CD14-positive monocyte (primary cell): ENCODE data around the gene GPANK1. TPM values are rescaled to one million over a fixed set of nuclear protein-coding genes. Genes with fewer than 3 reads are reported as not detected.

Experiments used
- DNase-seq, 3 donors: peaks; one replicate each; pipeline ENCODE4 v3.0.0-alpha.2; 2011 to 2022
- H2AFZ ChIP-seq: 2 replicates; pipeline ENCODE4 v1.6.0; 2012; ENCODE audit warnings: mild to moderate bottlenecking, low read depth, low read length, inconsistent platforms; ENCODE audit not compliant: insufficient read depth, poor library complexity, severe bottlenecking
- H3K27ac ChIP-seq, 2 donors: 1 replicate in 1 of 2; 2 replicates in 1 of 2; pipeline ENCODE4 v1.5.1; 2012 to 2013; ENCODE audit warnings: low read length in 2 of 2, control low read depth in 1 of 2, inconsistent platforms in 1 of 2, low read depth in 1 of 2, mild to moderate bottlenecking in 1 of 2
- H3K27me3 ChIP-seq, 2 donors: one replicate each; pipeline versions ENCODE4 v1.6.0 to v1.6.1; 2011 to 2013; ENCODE audit warnings: low read length in 2 of 2; ENCODE audit not compliant: control insufficient read depth in 2 of 2, insufficient read depth in 2 of 2
- H3K36me3 ChIP-seq, 2 donors: replicated peaks in 1 of 2; 1 replicate in 1 of 2; 2 replicates in 1 of 2; pipeline versions ENCODE4 v1.5.1 to v1.6.1; 2012 to 2013; ENCODE audit warnings: low read length in 2 of 2, control low read depth in 1 of 2, inconsistent platforms in 1 of 2, mild to moderate bottlenecking in 1 of 2; ENCODE audit not compliant: insufficient read depth in 2 of 2, control insufficient read depth in 1 of 2
- H3K4me1 ChIP-seq, 2 donors: 1 replicate in 1 of 2; 2 replicates in 1 of 2; pipeline versions ENCODE4 v1.5.1 to v1.6.1; 2012 to 2013; ENCODE audit warnings: low read length in 2 of 2, control low read depth in 1 of 2, inconsistent platforms in 1 of 2, mild to moderate bottlenecking in 1 of 2, moderate library complexity in 1 of 2; ENCODE audit not compliant: insufficient read depth in 2 of 2, control insufficient read depth in 1 of 2
- H3K4me2 ChIP-seq: replicated peaks from 2 replicates; pipeline ENCODE3; 2012; ENCODE audit warnings: low read length, moderate library complexity, mild to moderate bottlenecking; ENCODE audit not compliant: poor library complexity, severe bottlenecking; ENCODE audit errors: extremely low read depth
- H3K4me3 ChIP-seq, 3 experiments: fragments of 200-600 bp in 1 of 3; sonication (generic) in 1 of 3; replicated peaks in 1 of 3; 1 replicate in 2 of 3; 2 replicates in 1 of 3; pipeline ENCODE4 v1.5.1; 2011 to 2013; ENCODE audit warnings: low read length in 3 of 3, mild to moderate bottlenecking in 3 of 3, control low read depth in 2 of 3, low read depth in 2 of 3, inconsistent platforms in 1 of 3, moderate library complexity in 1 of 3
- H3K79me2 ChIP-seq: 2 replicates; pipeline ENCODE4 v1.6.0; 2012; ENCODE audit warnings: mild to moderate bottlenecking, control low read depth, inconsistent platforms, low read length, moderate library complexity; ENCODE audit not compliant: insufficient read depth
- H3K9ac ChIP-seq: 2 replicates; pipeline ENCODE4 v1.6.0; 2017; ENCODE audit warnings: low read length, mild to moderate bottlenecking; ENCODE audit not compliant: insufficient read depth, poor library complexity, severe bottlenecking
- H3K9me3 ChIP-seq, 2 donors: replicated peaks in 1 of 2; 1 replicate in 1 of 2; 2 replicates in 1 of 2; pipeline versions ENCODE4 v1.5.1 to v1.6.1; 2012 to 2013; ENCODE audit warnings: low read length in 2 of 2, control low read depth in 1 of 2; ENCODE audit not compliant: control insufficient read depth in 1 of 2, insufficient read depth in 1 of 2
- H4K20me1 ChIP-seq: 2 replicates; pipeline ENCODE4 v1.6.0; 2012; ENCODE audit warnings: mild to moderate bottlenecking, low read length, control low read depth, moderate library complexity; ENCODE audit not compliant: insufficient read depth
- H3K27ac Mint-ChIP-seq, 7 donors: one replicate each; pipeline ENCODE4 v1.8.0; 2020; ENCODE audit warnings: mild to moderate bottlenecking in 7 of 7, mixed read lengths in 7 of 7, moderate library complexity in 6 of 7, inconsistent platforms in 2 of 7
- H3K27me3 Mint-ChIP-seq, 3 donors: one replicate each; pipeline ENCODE4 v1.8.0; 2021 to 2022; ENCODE audit warnings: low read depth in 3 of 3, mild to moderate bottlenecking in 3 of 3, mixed read lengths in 3 of 3, moderate library complexity in 3 of 3, inconsistent platforms in 1 of 3
- H3K36me3 Mint-ChIP-seq, 2 donors: one replicate each; pipeline ENCODE4 v1.8.0; 2020; ENCODE audit warnings: mixed read lengths in 2 of 2, inconsistent platforms in 1 of 2, mild to moderate bottlenecking in 1 of 2
- H3K4me1 Mint-ChIP-seq: one replicate; pipeline ENCODE4 v1.8.0; 2020; ENCODE audit warnings: mild to moderate bottlenecking, mixed read lengths
- H3K4me3 Mint-ChIP-seq, 2 donors: one replicate each; pipeline ENCODE4 v1.8.0; 2020; ENCODE audit warnings: mild to moderate bottlenecking in 2 of 2, mixed read lengths in 2 of 2, moderate library complexity in 1 of 2
- H3K9me3 Mint-ChIP-seq, 7 donors: one replicate each; pipeline ENCODE4 v1.8.0; 2020 to 2022; ENCODE audit warnings: mixed read lengths in 7 of 7, mild to moderate bottlenecking in 6 of 7, moderate library complexity in 6 of 7, inconsistent platforms in 2 of 7
- WGBS: methylation state at CpG from one replicate; pipeline ENCODE4 v1.1.5; 2013; ENCODE audit warnings: missing lambda C conversion rate; ENCODE audit not compliant: insufficient coverage; 5-methylcytosine and 5-hydroxymethylcytosine counted together
- intact Hi-C, 2 donors: fragments of 100-400 bp; cut with micrococcal nuclease; formaldehyde crosslinking; loops; one replicate each; pipeline versions ENCODE4 v1.15.0 to v1.15.1; 2023
- polyA plus RNA-seq, 3 donors: library from polyadenylated mRNA; depleted of rRNA in 1 of 3; unstranded in 2 of 3; stranded (reverse) in 1 of 3; fragments of 300-500 nt in 2 of 3; fragments of >200 nt in 1 of 3; fragmentation: Illumina TruSeq in 2 of 3; gene quantifications; 1 replicate in 2 of 3; 2 replicates in 1 of 3; pipeline ENCODE4 v1.2.3, GENCODE V29; 2012 to 2021
- TF ChIP-seq, protein P1 (sequence below): fragments of 200-600 bp; IDR thresholded peaks from one replicate; pipeline ENCODE4 v1.8.0; 2022; ENCODE audit warnings: antibody characterized with exemption, mild to moderate bottlenecking

GPANK1 gene
- polyA plus RNA-seq, 3 donors: 10.8 to 13.9 (median 12.0) TPM

DNA sequence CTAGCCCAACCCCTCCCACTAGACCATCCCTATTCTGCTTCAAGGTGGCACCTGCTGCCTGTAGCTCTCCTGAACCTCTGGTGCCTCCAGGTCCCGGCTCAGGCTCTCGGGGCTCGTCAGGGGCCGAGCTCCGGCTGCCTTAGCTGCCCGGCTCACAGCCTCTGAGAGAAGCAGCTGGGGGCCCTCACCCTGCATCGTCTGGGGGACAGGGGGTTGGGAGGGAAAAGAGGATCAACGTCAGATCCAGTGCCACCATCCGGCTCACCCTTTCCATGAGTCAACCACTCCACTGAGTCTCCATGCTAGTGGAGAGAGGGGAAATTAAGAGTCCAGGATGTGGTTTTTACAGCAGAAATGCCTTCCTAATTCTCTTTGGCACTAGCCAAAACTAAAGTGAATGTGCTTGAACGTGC, 25.3 kb downstream of the GPANK1 start:
- Histone ChIP-seq H3K79me2 (peaks cover 5% of the 10 kb centered on the region), H3K4me2 (no peak overlapping the region), H3K9ac (no peak overlapping the region), H3K4me3 (no peak overlapping the region), H4K20me1 (peaks cover 90% of the 10 kb centered on the region), H2AFZ (no peak overlapping the region), H3K27ac (peak overlapping the region in 1 of 2 donors; percentile 7), H3K27me3 (no peaks in the 10 kb centered on the region), H3K36me3 (peaks cover 94 to 99% of the 10 kb centered on the region in 2 donors), H3K4me1 (no peaks in the 10 kb centered on the region), H3K9me3 (no peaks in the 10 kb centered on the region)
- DNase-seq: no peak
- no peak overlapping the region for H3K4me3 Mint-ChIP-seq
- 70% methylated on average over 4 of the region's 10 CpGs for WGBS
- H3K27ac Mint-ChIP-seq: peak overlapping the region in 4 of 7 donors; percentile 10 to 80 (median 44)
- no peaks in the 10 kb centered on the region for H3K9me3 Mint-ChIP-seq
- H3K27me3 Mint-ChIP-seq: no peaks in the 10 kb centered on the region
- no peaks in the 10 kb centered on the region for H3K4me1 Mint-ChIP-seq
- intact Hi-C loops: no loop called here
- peaks cover 82 to 97% of the 10 kb centered on the region in 2 donors for H3K36me3 Mint-ChIP-seq
- TF ChIP-seq, protein P1, sequence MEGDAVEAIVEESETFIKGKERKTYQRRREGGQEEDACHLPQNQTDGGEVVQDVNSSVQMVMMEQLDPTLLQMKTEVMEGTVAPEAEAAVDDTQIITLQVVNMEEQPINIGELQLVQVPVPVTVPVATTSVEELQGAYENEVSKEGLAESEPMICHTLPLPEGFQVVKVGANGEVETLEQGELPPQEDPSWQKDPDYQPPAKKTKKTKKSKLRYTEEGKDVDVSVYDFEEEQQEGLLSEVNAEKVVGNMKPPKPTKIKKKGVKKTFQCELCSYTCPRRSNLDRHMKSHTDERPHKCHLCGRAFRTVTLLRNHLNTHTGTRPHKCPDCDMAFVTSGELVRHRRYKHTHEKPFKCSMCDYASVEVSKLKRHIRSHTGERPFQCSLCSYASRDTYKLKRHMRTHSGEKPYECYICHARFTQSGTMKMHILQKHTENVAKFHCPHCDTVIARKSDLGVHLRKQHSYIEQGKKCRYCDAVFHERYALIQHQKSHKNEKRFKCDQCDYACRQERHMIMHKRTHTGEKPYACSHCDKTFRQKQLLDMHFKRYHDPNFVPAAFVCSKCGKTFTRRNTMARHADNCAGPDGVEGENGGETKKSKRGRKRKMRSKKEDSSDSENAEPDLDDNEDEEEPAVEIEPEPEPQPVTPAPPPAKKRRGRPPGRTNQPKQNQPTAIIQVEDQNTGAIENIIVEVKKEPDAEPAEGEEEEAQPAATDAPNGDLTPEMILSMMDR: no peak

DNA sequence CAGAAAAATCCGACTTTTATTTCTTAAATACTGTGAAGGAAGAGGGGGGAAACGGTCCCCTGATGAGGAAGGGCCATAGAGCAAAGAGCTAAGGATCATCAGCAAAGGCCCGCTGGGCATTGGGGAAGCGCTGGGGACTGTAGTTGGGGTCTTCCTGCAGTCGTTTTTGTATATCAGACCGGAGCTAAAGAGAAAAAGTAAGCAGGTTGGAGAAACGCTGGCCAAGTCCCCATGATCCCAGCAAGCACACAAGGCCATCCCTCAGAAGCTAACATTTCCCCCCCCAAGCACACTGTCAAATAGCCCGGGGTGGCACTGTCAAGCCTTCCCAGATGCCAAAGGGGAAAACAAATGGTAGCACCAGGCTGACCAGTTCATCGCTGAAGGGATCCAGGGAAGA, 25.8 kb downstream of the GPANK1 start:
- TF ChIP-seq, protein P1: no peak
- intact Hi-C loops: no loop called here
- Histone ChIP-seq H3K4me2 (no peak overlapping the region), H4K20me1 (peaks cover 89% of the 10 kb centered on the region), H3K36me3 (peaks cover 94 to 99% of the 10 kb centered on the region in 2 donors), H3K9ac (no peak overlapping the region), H2AFZ (no peak overlapping the region), H3K27ac (peak overlapping the region in 1 of 2 donors; percentile 7), H3K4me1 (no peaks in the 10 kb centered on the region), H3K79me2 (peaks cover 5% of the 10 kb centered on the region), H3K4me3 (no peak overlapping the region), H3K27me3 (no peaks in the 10 kb centered on the region), H3K9me3 (no peaks in the 10 kb centered on the region)
- no peak for DNase-seq
- peaks cover 85 to 97% of the 10 kb centered on the region in 2 donors for H3K36me3 Mint-ChIP-seq
- H3K27ac Mint-ChIP-seq: peak overlapping the region in 1 of 7 donors; percentile 3
- no peaks in the 10 kb centered on the region for H3K4me1 Mint-ChIP-seq
- H3K27me3 Mint-ChIP-seq: no peaks in the 10 kb centered on the region
- WGBS: 80% methylated on average over 4 of the region's 9 CpGs
- no peaks in the 10 kb centered on the region for H3K9me3 Mint-ChIP-seq
- no peak overlapping the region for H3K4me3 Mint-ChIP-seq
